Natural killer cell (primary cell): Measurements from ENCODE around the gene TSBP1. TPM values are rescaled to one million over a fixed set of nuclear protein-coding genes. Genes with fewer than 3 reads are reported as not detected.

Experiments
- ATAC-seq, 3 donors: fragments of 150-1000 bp in 2 of 3; fragments of 200-7000 bp in 1 of 3; cut with Tn5 transposase; 1 replicate in 1 of 3; 2 replicates in 2 of 3; pipeline ENCODE4 v1.10.0; 2021; ENCODE audit warnings: mild to moderate bottlenecking in 2 of 3, moderate library complexity in 2 of 3
- DNase-seq, 2 donors: peaks; one replicate each; pipeline versions ENCODE4 v3.0.0 to v3.0.0-alpha.2; 2013 to 2021; ENCODE audit warnings: mixed read lengths in 1 of 2
- H3K27ac ChIP-seq: one replicate; pipeline ENCODE4 v1.5.1; 2013; ENCODE audit warnings: mild to moderate bottlenecking, low read length
- H3K27me3 ChIP-seq: one replicate; pipeline ENCODE4 v1.6.1; 2013; ENCODE audit warnings: low read length; ENCODE audit not compliant: control insufficient read depth, insufficient read depth
- H3K36me3 ChIP-seq: one replicate; pipeline ENCODE4 v1.6.1; 2013; ENCODE audit warnings: low read length; ENCODE audit not compliant: control insufficient read depth, insufficient read depth
- H3K4me1 ChIP-seq: one replicate; pipeline ENCODE4 v1.6.1; 2013; ENCODE audit warnings: low read length; ENCODE audit not compliant: control insufficient read depth, insufficient read depth
- H3K4me3 ChIP-seq: one replicate; pipeline ENCODE4 v1.5.1; 2013; ENCODE audit warnings: low read length
- H3K9me3 ChIP-seq: one replicate; pipeline ENCODE4 v1.6.1; 2013; ENCODE audit warnings: low read length; ENCODE audit not compliant: control insufficient read depth, insufficient read depth
- H3K27ac Mint-ChIP-seq, 2 donors: one replicate each; pipeline ENCODE4 v1.8.0; 2022; ENCODE audit warnings: mild to moderate bottlenecking in 2 of 2, mixed read lengths in 2 of 2, moderate library complexity in 1 of 2
- H3K27me3 Mint-ChIP-seq, 2 donors: one replicate each; pipeline ENCODE4 v1.8.0; 2022; ENCODE audit warnings: low read depth in 2 of 2, mixed read lengths in 2 of 2
- H3K36me3 Mint-ChIP-seq: one replicate; pipeline ENCODE4 v1.8.0; 2022; ENCODE audit warnings: mixed read lengths
- H3K4me1 Mint-ChIP-seq, 2 donors: one replicate each; pipeline ENCODE4 v1.8.0; 2022; ENCODE audit warnings: mixed read lengths in 2 of 2
- H3K4me3 Mint-ChIP-seq: one replicate; pipeline ENCODE4 v1.8.0; 2022; ENCODE audit warnings: mild to moderate bottlenecking, moderate library complexity, mixed read lengths
- H3K9me3 Mint-ChIP-seq, 2 donors: one replicate each; pipeline ENCODE4 v1.8.0; 2022; ENCODE audit warnings: mixed read lengths in 2 of 2
- CTCF ChIP-seq: fragments of 200-600 bp; IDR thresholded peaks from one replicate; pipeline ENCODE4 v1.8.0; 2022; ENCODE audit warnings: antibody characterized with exemption
- WGBS: methylation state at CpG from one replicate; pipeline ENCODE4 v1.1.7; 2013; ENCODE audit warnings: missing lambda C conversion rate; ENCODE audit not compliant: insufficient coverage; 5-methylcytosine and 5-hydroxymethylcytosine counted together
- intact Hi-C: fragments of 100-400 bp; cut with micrococcal nuclease; formaldehyde crosslinking; loops from one replicate; pipeline ENCODE4 v1.14.2; 2022
- total RNA-seq, 4 donors: library from RNA; stranded (reverse); fragments of 120-200 nt in 1 of 4; gene quantifications; one replicate each; pipeline versions ENCODE4 v1.2.3 to v1.2.4, GENCODE V29; 2013 to 2022

TSBP1 gene
- total RNA-seq, 3 donors from 2014 or later (not counting 1 experiment from before 2014, with no cell fraction given) = not detected

DNA sequence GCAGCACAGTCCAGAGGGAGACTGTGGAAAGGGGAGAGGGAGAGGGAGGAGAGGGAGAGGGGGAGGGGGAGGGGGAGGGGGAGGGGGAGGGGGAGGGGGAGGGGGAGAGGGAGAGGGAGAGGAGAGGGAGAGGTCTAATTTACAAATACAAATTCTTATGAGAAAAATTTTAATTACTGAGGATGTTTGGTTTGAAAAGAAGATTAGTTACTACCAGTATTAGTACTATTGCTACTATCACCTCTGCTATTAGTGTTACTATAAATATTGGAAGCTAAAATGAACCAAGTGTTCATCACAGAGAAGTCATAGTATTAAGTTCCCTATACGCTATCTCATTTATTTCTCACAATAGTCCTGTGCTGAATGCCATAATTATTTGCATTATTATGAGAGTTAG lies 14.3 kb upstream of the TSBP1 start:
- no peaks in the 10 kb centered on the region for H3K4me1 Mint-ChIP-seq
- H3K4me1 ChIP-seq = no peaks in the 10 kb centered on the region
- H3K4me3 ChIP-seq = no peak overlapping the region
- no peak for TF ChIP-seq CTCF
- H3K27ac Mint-ChIP-seq = no peak overlapping the region
- H3K4me3 Mint-ChIP-seq = no peak overlapping the region
- no CpG with 5 or more reads among the region's 1 CpG for WGBS
- no peaks in the 10 kb centered on the region for H3K27me3 ChIP-seq
- intact Hi-C loops = no loop called here
- no peaks in the 10 kb centered on the region for H3K9me3 ChIP-seq
- no peaks in the 10 kb centered on the region for H3K36me3 Mint-ChIP-seq
- no peaks in the 10 kb centered on the region for H3K9me3 Mint-ChIP-seq
- ATAC-seq (no peak), DNase-seq (no peak)
- no peak overlapping the region for H3K27ac ChIP-seq
- H3K27me3 Mint-ChIP-seq = peaks cover 17 to 29% of the 10 kb centered on the region in 2 donors
- H3K36me3 ChIP-seq = no peaks in the 10 kb centered on the region

GRCh38 chr6:32382757-32383420 lies 11.2 kb upstream of the TSBP1 start:
- Mint-ChIP-seq H3K36me3 (no peaks in the 10 kb centered on the region), H3K4me1 (no peaks in the 10 kb centered on the region), H3K27ac (no peak overlapping the region), H3K4me3 (no peak overlapping the region), H3K9me3 (no peaks in the 10 kb centered on the region), H3K27me3 (peaks cover 14 to 30% of the 10 kb centered on the region in 2 donors)
- intact Hi-C loops = no loop called here
- 0% methylated on average over 1 of the region's 1 CpG for WGBS
- Histone ChIP-seq H3K27ac (no peak overlapping the region), H3K27me3 (peaks cover 2% of the 10 kb centered on the region), H3K4me3 (no peak overlapping the region), H3K36me3 (no peaks in the 10 kb centered on the region), H3K9me3 (no peaks in the 10 kb centered on the region), H3K4me1 (no peaks in the 10 kb centered on the region)
- no peak for DNase-seq
- no peak for TF ChIP-seq CTCF
- no peak for ATAC-seq

DNA sequence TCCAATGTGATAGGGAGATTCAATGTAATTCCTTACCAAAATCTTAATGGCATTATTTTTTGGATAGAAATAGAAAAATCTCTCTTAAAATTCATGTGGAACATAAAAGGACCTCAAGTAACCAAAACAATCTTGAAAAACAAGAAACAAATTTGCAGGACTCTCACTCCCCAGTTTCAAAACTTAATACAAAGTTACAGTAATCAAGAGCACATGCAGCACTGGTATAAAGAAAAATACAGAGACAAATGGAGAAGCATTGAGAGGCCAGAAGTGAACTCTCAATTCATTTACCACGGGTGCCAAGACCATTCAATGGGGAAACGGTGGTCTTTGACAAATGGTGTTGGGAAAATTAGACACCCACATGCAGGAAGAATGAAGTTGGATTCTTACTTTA lies 7.8 kb upstream of the TSBP1 start:
- Histone ChIP-seq H3K27ac (no peak overlapping the region), H3K9me3 (no peaks in the 10 kb centered on the region), H3K27me3 (peaks cover 5% of the 10 kb centered on the region), H3K36me3 (no peaks in the 10 kb centered on the region), H3K4me3 (no peak overlapping the region), H3K4me1 (no peaks in the 10 kb centered on the region)
- no peak for DNase-seq
- no peak for TF ChIP-seq CTCF
- H3K9me3 Mint-ChIP-seq = no peaks in the 10 kb centered on the region
- H3K36me3 Mint-ChIP-seq = no peaks in the 10 kb centered on the region
- H3K4me1 Mint-ChIP-seq = no peaks in the 10 kb centered on the region
- H3K27me3 Mint-ChIP-seq = peaks cover 10 to 28% of the 10 kb centered on the region in 2 donors
- intact Hi-C loops = no loop called here
- no peak for ATAC-seq
- 77% methylated on average over 2 of the region's 2 CpGs for WGBS
- H3K4me3 Mint-ChIP-seq = no peak overlapping the region
- H3K27ac Mint-ChIP-seq = no peak overlapping the region
